SK-N-SH treated with all-trans-retinoic acid at 6 μM for 48 hours (cell line): ENCODE results near the gene TTC34.

Source experiments
- ARNTL ChIP-seq: fragments of 450-650 bp; formaldehyde crosslinking; IDR thresholded peaks from 2 replicates; pipeline ENCODE4 v1.5.0; 2020; ENCODE audit warnings: low read depth, mild to moderate bottlenecking, moderate library complexity, borderline replicate concordance
- CREB5 ChIP-seq: fragments of 250-450 bp; sonication (Bioruptor Pico); IDR thresholded peaks from 2 replicates; pipeline ENCODE4 v1.5.1; 2020; ENCODE audit warnings: low read depth, mild to moderate bottlenecking, moderate library complexity
- CSDC2 ChIP-seq: fragments of 250-450 bp; sonication (Bioruptor Pico); IDR thresholded peaks from 2 replicates; pipeline ENCODE4 v1.5.0; 2020; ENCODE audit warnings: mild to moderate bottlenecking, moderate library complexity
- CSRNP3 ChIP-seq: fragments of 250-450 bp; sonication (Bioruptor Pico); IDR thresholded peaks from 2 replicates; pipeline ENCODE4 v1.5.1; 2021; ENCODE audit warnings: mild to moderate bottlenecking, moderate library complexity
- SNAI2 ChIP-seq: fragments of 250-450 bp; sonication (Bioruptor Pico); IDR thresholded peaks from 2 replicates; pipeline ENCODE4 v1.5.0; 2020; ENCODE audit warnings: mild to moderate bottlenecking, moderate library complexity
- TF ChIP-seq, protein P1 (sequence below): fragments of 250-450 bp; sonication (Bioruptor Pico); IDR thresholded peaks from 2 replicates; pipeline ENCODE4 v1.8.0; 2020; ENCODE audit warnings: mild to moderate bottlenecking, moderate library complexity, borderline replicate concordance

DNA sequence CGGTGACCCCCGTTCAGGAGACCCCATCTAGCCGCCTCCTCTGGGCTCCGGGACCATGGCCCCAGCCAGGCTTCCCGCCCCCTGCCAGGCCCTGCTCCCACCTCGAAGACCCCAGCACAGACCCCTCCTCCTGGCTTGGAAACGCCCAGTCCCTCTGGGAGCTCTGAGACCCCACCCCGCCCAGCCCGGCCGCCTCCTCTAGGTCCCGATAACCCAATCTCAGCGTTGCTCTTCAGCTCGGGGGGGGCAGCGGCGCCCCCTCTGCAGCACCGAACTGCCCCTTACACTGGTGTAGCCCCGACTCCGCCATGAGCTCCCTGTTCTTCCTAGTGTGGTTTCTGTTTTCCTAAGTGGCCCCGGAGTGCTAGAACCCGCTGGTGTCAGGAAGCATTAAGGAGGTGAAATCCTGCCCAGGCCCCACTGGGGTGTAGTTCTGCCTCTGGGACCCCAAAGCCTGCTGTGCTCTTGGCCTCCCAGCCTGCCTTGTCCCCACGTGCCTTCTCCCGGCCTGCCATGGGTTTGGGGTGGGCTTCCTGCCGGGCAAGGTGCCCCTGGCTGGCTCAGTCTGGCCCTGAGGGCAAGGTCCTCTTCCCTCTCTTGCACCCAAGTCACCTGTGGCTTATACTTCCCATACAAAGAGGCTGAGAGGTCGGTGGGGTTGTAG lies 157.9 kb downstream of the TTC34 start:
- TF ChIP-seq SNAI2 (CRISPR knock-in tag) (no peak), CSDC2 (CRISPR knock-in tag) (no peak), ARNTL (CRISPR knock-in tag) (no peak), CSRNP3 (no peak), CREB5 (CRISPR knock-in tag) (no peak)
- TF ChIP-seq, protein P1, sequence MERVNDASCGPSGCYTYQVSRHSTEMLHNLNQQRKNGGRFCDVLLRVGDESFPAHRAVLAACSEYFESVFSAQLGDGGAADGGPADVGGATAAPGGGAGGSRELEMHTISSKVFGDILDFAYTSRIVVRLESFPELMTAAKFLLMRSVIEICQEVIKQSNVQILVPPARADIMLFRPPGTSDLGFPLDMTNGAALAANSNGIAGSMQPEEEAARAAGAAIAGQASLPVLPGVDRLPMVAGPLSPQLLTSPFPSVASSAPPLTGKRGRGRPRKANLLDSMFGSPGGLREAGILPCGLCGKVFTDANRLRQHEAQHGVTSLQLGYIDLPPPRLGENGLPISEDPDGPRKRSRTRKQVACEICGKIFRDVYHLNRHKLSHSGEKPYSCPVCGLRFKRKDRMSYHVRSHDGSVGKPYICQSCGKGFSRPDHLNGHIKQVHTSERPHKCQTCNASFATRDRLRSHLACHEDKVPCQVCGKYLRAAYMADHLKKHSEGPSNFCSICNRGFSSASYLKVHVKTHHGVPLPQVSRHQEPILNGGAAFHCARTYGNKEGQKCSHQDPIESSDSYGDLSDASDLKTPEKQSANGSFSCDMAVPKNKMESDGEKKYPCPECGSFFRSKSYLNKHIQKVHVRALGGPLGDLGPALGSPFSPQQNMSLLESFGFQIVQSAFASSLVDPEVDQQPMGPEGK (CRISPR knock-in tag): no peak
